Fibroblast of mammary gland (primary cell): ENCODE data around the gene GABBR1.

Experiments
- DNase-seq: peaks from one replicate; pipeline ENCODE4 v3.0.0-alpha.2; 2010; ENCODE audit warnings: low read depth
- H3K4me3 ChIP-seq: 2 replicates; pipeline ENCODE4 v1.5.1; 2011; ENCODE audit warnings: low read depth, mild to moderate bottlenecking, low read length, moderate library complexity; ENCODE audit not compliant: control insufficient read depth
- CTCF ChIP-seq: conservative IDR thresholded peaks from 2 replicates; pipeline ENCODE4 v1.5.1; 2011; ENCODE audit warnings: low read depth, low read length, inconsistent platforms; ENCODE audit not compliant: control insufficient read depth, insufficient read depth

GABBR1 gene

GRCh38 chr6:29629571-29629970 is 3.4 kb downstream of the GABBR1 start:
- no peak for DNase-seq
- TF ChIP-seq CTCF: no peak
- no peak overlapping the region for H3K4me3 ChIP-seq

GRCh38 chr6:29628419-29629281 is 4.3 kb downstream of the GABBR1 start:
- peak overlapping the region; percentile 73 for H3K4me3 ChIP-seq

GRCh38 chr6:29627755-29628418 is 5.1 kb downstream of the GABBR1 start:
- TF ChIP-seq CTCF: no peak
- peak; percentile 86 for DNase-seq

More at GRCh38 chr6:29628419-29629281, 4.3 kb downstream of the GABBR1 start:
- peak; percentile 75 for TF ChIP-seq CTCF
- DNase-seq: peak; percentile 76

GRCh38 chr6:29626948-29627754 is 5.8 kb downstream of the GABBR1 start:
- no peak for DNase-seq
- TF ChIP-seq CTCF: no peak
- H3K4me3 ChIP-seq: peak overlapping the region; percentile 73

More at GRCh38 chr6:29627755-29628418, 5.1 kb downstream of the GABBR1 start:
- peak overlapping the region; percentile 73 for H3K4me3 ChIP-seq

- no peak for TF ChIP-seq CTCF
- no peak for DNase-seq
- no peak overlapping the region for H3K4me3 ChIP-seq
Observed at GRCh38 chr6:29625337-29625930, 7.5 kb downstream of the GABBR1 start.

GRCh38 chr6:29624520-29624961 is 8.4 kb downstream of the GABBR1 start:
- TF ChIP-seq CTCF: no peak
- H3K4me3 ChIP-seq: no peak overlapping the region
- no peak for DNase-seq
